GM12864 (cell line): ENCODE measurements around the gene SBNO2.

Source experiments
- DNase-seq: peaks from one replicate; pipeline ENCODE4 v3.0.0-alpha.2; 2011; ENCODE audit warnings: low read depth
- H3K4me3 ChIP-seq: 2 replicates; pipeline ENCODE4 v1.5.1; 2011; ENCODE audit warnings: mild to moderate bottlenecking, low read depth, low read length, control low read depth
- CTCF ChIP-seq: IDR thresholded peaks from 2 replicates; pipeline ENCODE4 v1.5.1; 2011; ENCODE audit warnings: low read depth, mild to moderate bottlenecking, moderate library complexity, low read length, control low read depth, inconsistent platforms; ENCODE audit errors: missing control alignments

SBNO2 gene

GRCh38 chr19:1091544-1092175, 82.4 kb downstream of the SBNO2 start:
- no peak overlapping the region for H3K4me3 ChIP-seq
- TF ChIP-seq CTCF = no peak
- no peak for DNase-seq

GRCh38 chr19:1090731-1091543, 83.1 kb downstream of the SBNO2 start:
- H3K4me3 ChIP-seq = no peak overlapping the region
- no peak for DNase-seq
- TF ChIP-seq CTCF = no peak

- no peak overlapping the region for H3K4me3 ChIP-seq
- no peak for DNase-seq
- TF ChIP-seq CTCF = no peak
Observed at GRCh38 chr19:1089891-1090290, 84.2 kb downstream of the SBNO2 start.

GRCh38 chr19:1089126-1089771, 84.8 kb downstream of the SBNO2 start:
- DNase-seq = no peak
- no peak for TF ChIP-seq CTCF
- H3K4me3 ChIP-seq = no peak overlapping the region

GRCh38 chr19:1088416-1089010, 85.6 kb downstream of the SBNO2 start:
- no peak for TF ChIP-seq CTCF
- DNase-seq = no peak
- H3K4me3 ChIP-seq = no peak overlapping the region

GRCh38 chr19:1087813-1088415, 86.2 kb downstream of the SBNO2 start:
- no peak overlapping the region for H3K4me3 ChIP-seq
- no peak for DNase-seq
- peak; percentile 33 for TF ChIP-seq CTCF
